Measurements from ENCODE around the gene ZCCHC24.
A peak's percentile ranks its signal among the peaks of the same experiment; 100 is the strongest.

The ZCCHC24 gene

DNA sequence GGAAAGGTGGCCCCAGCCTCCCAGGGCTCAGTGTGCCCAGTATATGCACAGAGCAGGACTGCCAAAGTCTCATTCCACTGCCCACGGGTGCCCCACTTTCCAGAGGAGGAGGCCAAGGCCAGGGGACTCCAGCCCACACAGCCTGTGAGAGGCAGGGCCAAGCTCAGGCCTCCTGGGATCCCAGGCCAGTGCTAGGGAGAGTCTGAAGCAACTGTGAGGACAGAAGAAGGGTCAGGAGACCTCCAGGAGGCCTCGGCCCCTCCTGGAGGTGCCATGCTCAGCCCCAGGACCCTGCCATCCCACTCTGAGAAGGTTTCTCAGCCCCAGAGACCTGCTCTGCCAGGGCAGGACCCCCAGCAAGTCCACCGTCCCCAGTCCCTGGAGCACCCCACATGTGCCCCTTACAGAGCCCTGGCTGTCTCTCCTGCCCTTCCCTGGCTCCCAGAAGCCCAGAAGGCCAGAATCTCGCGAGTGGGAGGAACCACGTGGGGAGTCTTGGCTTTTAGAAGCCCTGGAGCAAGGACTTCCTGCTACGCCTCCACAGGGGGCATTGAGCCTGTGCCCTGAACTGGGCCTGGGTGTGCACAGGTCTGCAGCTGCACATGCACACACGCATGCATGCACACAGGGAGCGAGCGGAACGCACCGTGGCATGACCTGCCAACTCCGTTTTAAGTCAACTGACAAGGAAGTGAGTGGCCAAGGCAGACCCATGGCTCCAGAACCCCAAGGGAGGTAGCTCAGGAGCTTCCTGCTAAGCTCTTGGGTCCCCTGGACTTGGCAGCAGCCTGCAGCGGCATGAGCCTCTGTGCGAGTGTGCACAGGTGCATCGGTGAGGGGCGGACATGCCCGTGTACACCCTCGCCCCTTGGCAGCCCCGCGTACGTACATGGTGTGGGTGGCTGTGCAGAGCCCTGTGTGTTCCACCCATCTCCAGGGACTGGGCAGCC, 33.6 kb downstream of the ZCCHC24 start:
- CTCF ChIA-PET: no interaction called here
- Mint-ChIP-seq H3K9me3 (no peaks in the 10 kb centered on the region), H3K4me1 (peaks cover 2% of the 10 kb centered on the region), H3K27ac (no peak overlapping the region), H3K4me3 (no peak overlapping the region), H3K27me3 (peaks cover 20% of the 10 kb centered on the region), H3K36me3 (no peaks in the 10 kb centered on the region)
- DNase-seq: no peak

DNA sequence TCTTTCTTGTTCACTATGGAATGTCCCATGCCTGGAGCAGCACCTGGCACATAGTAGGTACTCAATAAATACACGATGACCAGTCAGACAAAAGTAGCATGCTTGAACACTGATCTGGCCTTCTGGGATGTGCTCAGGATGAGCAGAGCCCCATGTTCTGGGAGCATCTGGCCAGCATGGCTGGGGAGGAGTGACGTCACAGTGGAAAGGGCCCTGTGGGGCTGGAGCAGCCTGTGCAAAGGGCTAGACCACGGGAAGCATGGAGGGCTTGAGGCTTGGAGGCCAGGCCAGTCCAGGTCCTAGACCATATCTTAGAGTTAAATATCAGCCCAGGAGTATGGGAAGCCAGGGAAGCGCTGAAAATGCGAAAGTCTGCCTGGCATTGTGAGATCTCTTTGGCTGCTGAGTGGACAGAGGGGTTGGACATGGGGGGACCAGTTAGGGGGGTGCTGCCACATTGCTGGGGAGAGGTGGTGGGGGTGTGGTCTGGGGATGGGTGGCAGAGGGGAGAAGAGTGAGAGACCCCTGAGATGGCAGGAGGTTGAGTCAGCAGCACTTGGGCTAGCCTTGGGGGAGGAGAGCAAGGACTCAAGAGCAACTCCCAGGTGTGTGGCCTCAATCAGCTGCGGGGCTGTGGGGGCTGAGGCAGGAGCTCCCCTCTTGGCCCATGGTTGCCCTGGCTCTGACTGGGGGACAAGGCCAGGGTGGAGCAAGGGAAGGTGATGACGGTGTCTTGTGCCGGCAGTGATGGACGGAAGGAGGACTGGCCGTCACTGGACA, 34.9 kb downstream of the ZCCHC24 start:
- H3K4me1 Mint-ChIP-seq: peaks cover 2% of the 10 kb centered on the region
- no peak overlapping the region for H3K4me3 Mint-ChIP-seq
- peaks cover 28% of the 10 kb centered on the region for H3K27me3 Mint-ChIP-seq
- CTCF ChIA-PET: no interaction called here
- no peak for DNase-seq
- no peak overlapping the region for H3K27ac Mint-ChIP-seq
- no peaks in the 10 kb centered on the region for H3K36me3 Mint-ChIP-seq
- no peaks in the 10 kb centered on the region for H3K9me3 Mint-ChIP-seq

DNA sequence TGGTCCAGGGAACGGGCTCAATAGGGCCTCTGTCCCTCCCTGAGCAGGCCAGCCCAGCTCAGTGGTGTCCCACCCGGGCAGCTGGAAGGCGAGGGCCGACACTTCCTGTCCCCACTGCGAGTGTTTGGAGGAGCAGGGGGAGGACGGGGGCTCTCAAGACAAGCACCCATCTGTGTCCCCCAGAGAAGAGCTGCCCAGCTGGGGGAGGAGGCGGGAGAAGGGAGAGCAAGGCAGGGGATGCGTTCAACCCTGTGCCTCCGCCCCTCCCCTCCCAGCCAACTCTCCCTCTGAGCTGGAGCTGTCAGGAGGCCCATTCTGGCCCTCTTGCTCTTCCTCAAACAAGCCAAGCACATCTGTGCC, 35.7 kb downstream of the ZCCHC24 start:
- H3K36me3 Mint-ChIP-seq: no peaks in the 10 kb centered on the region
- no peak overlapping the region for H3K4me3 Mint-ChIP-seq
- H3K27me3 Mint-ChIP-seq: peaks cover 29% of the 10 kb centered on the region
- no peak for DNase-seq
- H3K9me3 Mint-ChIP-seq: no peaks in the 10 kb centered on the region
- CTCF ChIA-PET: no interaction called here
- peaks cover 2% of the 10 kb centered on the region for H3K4me1 Mint-ChIP-seq
- H3K27ac Mint-ChIP-seq: no peak overlapping the region

DNA sequence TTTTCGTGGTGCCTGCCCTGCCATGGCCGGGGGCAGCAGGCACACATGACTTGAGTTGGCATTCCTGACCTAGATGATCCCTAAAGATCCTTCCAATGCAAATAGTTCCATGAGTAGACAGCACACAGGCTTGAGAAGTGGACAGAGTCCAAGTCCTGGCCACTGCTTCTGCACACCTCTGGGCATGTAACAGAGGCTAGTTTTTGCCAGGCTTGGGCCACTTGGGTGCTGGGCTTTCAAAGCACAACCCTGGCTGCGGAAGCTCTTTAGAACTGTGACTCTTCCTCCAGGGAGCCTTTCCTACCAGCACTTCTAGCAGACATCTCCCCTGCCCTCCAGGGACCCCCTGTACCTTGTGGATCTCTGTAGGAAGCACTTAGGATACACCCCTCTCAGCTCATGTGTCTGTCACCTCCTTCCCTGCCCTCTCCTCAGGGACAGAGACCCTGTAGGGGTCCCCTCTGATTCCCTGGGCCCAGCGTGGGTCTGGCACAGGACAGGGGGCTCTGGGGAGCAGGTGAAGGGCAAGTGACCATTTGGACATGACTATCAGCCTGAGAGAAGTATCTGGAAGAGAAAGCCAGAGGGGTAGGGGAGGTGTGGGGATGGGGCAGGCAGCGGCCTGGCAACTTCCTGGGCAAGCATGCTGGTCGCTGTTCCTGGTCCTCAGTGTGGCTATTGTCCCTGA, 36.2 kb downstream of the ZCCHC24 start:
- peak overlapping the region; percentile 45 for H3K27ac Mint-ChIP-seq
- CTCF ChIA-PET: no interaction called here
- peaks cover 33% of the 10 kb centered on the region for H3K27me3 Mint-ChIP-seq
- H3K4me3 Mint-ChIP-seq: no peak overlapping the region
- H3K36me3 Mint-ChIP-seq: no peaks in the 10 kb centered on the region
- no peaks in the 10 kb centered on the region for H3K9me3 Mint-ChIP-seq
- peaks cover 2% of the 10 kb centered on the region for H3K4me1 Mint-ChIP-seq
- DNase-seq: no peak

DNA sequence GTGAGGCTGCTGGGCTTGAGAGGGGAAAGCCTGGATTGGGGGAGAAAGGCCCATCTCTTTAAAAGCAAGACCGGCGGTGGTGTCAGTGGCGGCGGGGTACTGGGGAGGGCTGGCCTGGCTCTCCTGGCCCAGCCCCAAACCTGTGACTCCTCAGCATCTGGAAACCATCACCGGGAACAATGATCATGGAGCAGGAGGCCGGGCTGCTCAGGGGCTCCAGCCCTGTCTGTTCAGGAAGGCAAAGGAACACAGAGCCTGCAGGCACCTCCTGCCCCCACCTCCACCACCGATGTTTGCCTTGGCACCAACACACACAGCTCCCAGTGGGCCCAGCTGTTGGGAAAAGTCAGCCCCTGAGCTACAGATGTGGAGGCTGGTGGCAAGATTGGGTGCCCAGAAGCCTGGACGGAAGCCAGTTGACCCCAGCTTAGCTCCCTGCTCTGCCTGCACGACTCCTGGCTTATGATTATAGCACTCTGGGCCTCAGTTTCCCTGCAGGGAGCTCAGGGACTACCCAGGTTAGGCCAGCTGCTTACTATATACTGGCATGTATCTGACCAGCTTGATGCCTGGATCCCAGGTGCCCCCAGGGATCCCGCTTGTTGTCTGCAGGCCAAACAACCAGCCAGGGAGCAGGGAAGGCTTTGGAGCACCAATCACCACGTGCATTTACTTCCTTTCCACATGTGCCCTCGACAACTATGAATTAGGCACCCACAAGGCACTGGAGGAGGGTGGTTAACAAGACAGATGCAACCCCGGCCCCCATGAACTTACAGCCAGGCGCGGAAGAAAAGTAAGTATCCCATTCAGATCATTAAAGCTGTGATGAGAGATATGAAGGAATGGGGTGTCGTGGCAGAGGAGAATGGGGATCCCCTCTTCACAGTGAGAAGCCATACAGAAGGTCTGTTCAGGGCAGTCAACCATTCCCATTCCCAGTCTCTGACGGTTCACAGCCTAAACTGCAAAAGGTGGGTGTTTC, 37.3 kb downstream of the ZCCHC24 start:
- Mint-ChIP-seq H3K9me3 (no peaks in the 10 kb centered on the region), H3K4me1 (peaks cover under 1% of the 10 kb centered on the region), H3K27ac (no peak overlapping the region), H3K4me3 (no peak overlapping the region), H3K36me3 (no peaks in the 10 kb centered on the region), H3K27me3 (peaks cover 43% of the 10 kb centered on the region)
- CTCF ChIA-PET: interaction anchor here (1.0 kb wide), 1 partner anchor 36 kb away, joined by 3 read pairs; no protein-coding TSS in a partner anchor
- no peak for DNase-seq

DNA sequence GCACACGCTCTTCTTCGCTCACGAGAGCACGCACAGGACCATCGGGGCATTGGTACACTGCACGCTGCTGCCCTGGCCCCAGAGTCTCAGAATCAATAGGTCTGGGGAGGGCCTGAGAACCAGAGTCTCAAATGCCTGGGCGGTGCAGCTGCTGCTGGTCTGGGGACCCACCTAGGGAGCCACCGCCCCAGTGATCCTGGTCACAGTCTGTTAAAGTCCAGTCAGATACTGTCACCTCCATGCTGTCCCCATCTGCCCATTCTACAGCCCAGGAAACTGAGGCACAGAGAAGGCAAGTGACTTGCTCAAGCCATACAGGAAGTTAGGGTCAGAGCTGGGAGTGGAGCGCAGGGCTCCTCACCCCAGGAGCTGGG, 38.0 kb downstream of the ZCCHC24 start:
- DNase-seq: no peak
- Mint-ChIP-seq H3K4me1 (no peaks in the 10 kb centered on the region), H3K27ac (no peak overlapping the region), H3K4me3 (no peak overlapping the region), H3K36me3 (no peaks in the 10 kb centered on the region), H3K27me3 (peaks cover 47% of the 10 kb centered on the region), H3K9me3 (no peaks in the 10 kb centered on the region)
- CTCF ChIA-PET: interaction anchor here (1.0 kb wide), 1 partner anchor 35 kb away, joined by 3 read pairs; no protein-coding TSS in a partner anchor

DNA sequence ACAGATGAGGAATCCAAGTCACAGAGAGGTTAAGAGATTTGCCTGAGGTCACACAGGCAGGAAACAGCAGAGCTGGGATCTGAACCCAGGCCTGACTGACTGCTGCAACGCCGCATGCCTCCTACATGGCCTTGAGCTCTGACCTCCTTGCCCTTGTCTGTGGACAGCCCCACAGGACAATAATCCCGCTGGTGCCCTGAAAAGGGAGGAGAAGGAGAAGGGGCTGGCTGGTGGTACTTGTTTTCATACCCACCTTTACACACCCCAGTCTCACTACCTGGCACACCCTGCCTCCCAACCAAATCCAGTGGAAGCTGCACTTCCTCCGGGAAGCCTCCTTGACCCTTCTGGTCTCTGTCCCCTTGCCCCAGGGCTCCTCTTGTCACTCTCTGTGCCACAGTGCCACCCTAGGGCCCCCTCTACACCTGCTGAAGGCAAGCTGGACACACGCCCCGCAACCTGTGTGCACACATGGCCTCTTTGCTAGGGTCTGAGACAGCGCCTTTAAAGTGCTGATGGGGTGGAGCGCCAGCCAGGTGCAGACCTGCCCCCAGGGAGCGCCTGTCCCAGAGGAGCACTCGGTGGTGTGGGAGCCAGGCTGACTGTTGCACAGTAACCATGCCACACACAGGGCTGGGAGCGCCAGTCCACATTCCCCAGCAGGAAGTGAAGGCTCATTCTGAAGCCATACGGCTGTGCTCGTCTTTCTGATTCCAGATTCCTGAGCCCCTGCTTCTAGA, 38.6 kb downstream of the ZCCHC24 start:
- no peaks in the 10 kb centered on the region for H3K4me1 Mint-ChIP-seq
- CTCF ChIA-PET: interaction anchor here (1.5 kb wide), 1 partner anchor 60 kb away, joined by 6 read pairs; no protein-coding TSS in a partner anchor
- H3K9me3 Mint-ChIP-seq: no peaks in the 10 kb centered on the region
- no peak overlapping the region for H3K27ac Mint-ChIP-seq
- no peaks in the 10 kb centered on the region for H3K36me3 Mint-ChIP-seq
- no peak for DNase-seq
- H3K4me3 Mint-ChIP-seq: no peak overlapping the region
- H3K27me3 Mint-ChIP-seq: peaks cover 47% of the 10 kb centered on the region

DNA sequence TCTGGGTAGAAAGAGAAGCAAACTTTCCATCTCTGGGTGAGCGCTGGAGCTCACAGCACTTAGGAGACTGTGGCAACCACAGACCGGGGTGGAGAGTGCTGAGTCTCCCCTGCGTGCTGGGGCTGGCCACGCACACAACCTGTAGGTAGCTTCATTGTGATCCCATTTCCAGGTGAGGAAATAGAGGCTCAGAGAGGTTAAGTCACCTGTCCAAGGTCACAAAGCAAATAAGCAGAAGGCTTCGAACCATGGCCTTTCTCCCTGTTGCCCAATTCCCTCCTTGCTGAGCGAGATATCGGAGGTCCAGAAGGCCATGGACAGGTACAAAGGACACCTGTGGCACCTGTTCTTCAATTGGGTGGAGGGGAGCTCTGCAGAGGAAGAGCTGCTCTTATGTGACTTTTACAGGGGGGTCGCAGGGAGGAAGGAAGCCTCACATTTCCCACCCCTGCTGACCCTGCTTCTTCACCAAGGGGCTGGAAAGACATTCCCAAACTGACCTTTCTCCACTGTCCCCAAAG, 39.4 kb downstream of the ZCCHC24 start:
- Mint-ChIP-seq H3K4me3 (no peak overlapping the region), H3K27me3 (peaks cover 47% of the 10 kb centered on the region), H3K27ac (no peak overlapping the region), H3K36me3 (no peaks in the 10 kb centered on the region), H3K9me3 (no peaks in the 10 kb centered on the region), H3K4me1 (no peaks in the 10 kb centered on the region)
- CTCF ChIA-PET: interaction anchor here (1.0 to 1.5 kb wide), 4 partner anchors 8 to 64 kb away, joined by 3 to 6 read pairs (median 3); no protein-coding TSS in a partner anchor
- no peak for DNase-seq

DNA sequence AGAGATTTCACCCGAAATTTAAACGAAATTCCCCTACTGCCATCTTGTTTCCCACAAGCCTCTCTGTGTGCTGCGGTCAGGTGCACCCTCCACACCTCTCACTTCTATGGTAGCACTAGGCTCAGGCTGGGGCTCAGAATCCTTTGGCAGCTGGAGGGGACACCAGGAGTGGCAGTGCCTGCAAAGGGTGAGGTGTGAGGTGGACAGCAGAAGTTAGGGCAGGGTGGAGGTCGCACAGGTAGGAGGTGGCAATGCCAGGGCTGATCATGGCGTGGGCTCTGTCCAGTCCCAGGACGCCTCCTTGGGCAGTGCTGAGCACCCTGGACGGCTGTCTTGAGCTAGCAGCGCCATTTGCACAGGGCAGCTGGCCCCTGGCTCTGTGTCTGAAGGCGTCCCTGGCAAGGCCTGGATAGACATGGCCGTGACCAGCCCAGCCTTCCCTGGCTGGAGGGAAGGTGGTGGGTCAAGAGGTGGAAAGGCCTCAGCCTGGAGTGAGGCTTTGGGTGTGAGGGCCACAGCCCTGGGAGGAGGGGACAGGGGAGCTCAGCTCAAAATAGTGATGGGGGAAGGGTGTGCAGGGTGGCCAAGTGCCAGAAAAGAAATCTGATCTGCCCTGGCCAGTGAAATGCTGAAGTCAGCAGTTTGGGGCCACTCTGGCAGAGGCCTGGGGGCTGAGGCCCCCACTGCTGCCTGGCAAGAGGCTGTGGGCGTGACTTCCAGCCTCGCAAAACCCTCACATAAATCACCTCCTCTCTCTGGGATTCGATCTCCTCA, 40.0 kb downstream of the ZCCHC24 start:
- Mint-ChIP-seq H3K4me1 (no peaks in the 10 kb centered on the region), H3K27me3 (peaks cover 47% of the 10 kb centered on the region), H3K4me3 (no peak overlapping the region), H3K9me3 (no peaks in the 10 kb centered on the region), H3K36me3 (no peaks in the 10 kb centered on the region), H3K27ac (no peak overlapping the region)
- CTCF ChIA-PET: interaction anchor here (0.7 to 1.5 kb wide), 7 partner anchors 8 to 64 kb away, joined by 3 to 6 read pairs (median 3); no protein-coding TSS in a partner anchor
- DNase-seq: no peak

DNA sequence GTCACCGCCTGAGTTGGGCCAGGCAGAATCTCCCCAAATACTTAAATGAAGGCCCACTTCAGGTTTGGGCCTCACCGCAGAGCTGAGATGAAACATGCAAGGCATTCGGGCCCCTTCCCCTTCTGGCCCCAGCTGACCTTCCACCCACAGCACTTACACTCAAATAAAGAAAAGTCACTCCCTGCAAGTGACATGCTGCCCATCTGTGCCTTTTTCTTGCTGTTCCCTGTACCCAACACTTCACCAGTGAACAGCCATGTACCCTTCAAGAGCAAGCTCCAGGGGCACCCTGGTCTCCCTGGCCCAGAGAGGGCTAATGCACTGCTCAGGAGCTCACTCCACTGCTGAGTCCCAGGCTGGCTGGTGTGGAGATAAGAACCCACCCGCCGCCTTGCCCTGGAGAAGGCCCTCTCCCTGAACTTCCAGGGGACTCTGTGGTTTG, 40.7 kb downstream of the ZCCHC24 start:
- no peak for DNase-seq
- H3K4me1 Mint-ChIP-seq: no peaks in the 10 kb centered on the region
- CTCF ChIA-PET: interaction anchor here (0.6 to 1.5 kb wide), 7 partner anchors 9 to 1207 kb away, joined by 3 read pairs; no protein-coding TSS in a partner anchor
- peaks cover 48% of the 10 kb centered on the region for H3K27me3 Mint-ChIP-seq
- H3K4me3 Mint-ChIP-seq: no peak overlapping the region
- H3K27ac Mint-ChIP-seq: no peak overlapping the region
- no peaks in the 10 kb centered on the region for H3K36me3 Mint-ChIP-seq
- no peaks in the 10 kb centered on the region for H3K9me3 Mint-ChIP-seq

DNA sequence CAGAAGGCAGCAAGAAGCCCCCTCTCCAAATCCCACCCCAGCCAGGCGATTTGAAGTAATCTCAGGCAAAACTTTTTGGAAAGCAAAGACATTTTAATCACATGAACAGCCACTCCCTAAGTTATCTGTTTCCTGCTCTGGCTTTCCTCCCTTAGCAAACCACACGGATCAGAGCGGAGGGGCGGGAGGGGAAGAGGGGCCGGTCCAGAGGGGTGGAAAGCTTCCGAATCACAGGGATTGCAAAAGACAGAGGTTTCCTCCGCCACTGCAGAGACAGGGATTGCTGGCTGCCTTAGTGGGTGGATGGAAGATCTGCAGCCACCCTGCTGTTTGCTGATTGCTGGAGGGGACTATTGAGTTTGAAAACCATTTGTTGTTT, 41.2 kb downstream of the ZCCHC24 start:
- DNase-seq: no peak
- CTCF ChIA-PET: interaction anchor here (0.6 kb wide), 1 partner anchor 1207 kb away, joined by 3 read pairs; no protein-coding TSS in a partner anchor
- H3K27ac Mint-ChIP-seq: no peak overlapping the region
- H3K4me1 Mint-ChIP-seq: no peaks in the 10 kb centered on the region
- H3K36me3 Mint-ChIP-seq: no peaks in the 10 kb centered on the region
- H3K4me3 Mint-ChIP-seq: no peak overlapping the region
- peaks cover 48% of the 10 kb centered on the region for H3K27me3 Mint-ChIP-seq
- H3K9me3 Mint-ChIP-seq: no peaks in the 10 kb centered on the region

Measured in activated naive CD4-positive, alpha-beta T cell treated with anti-CD3 and anti-CD28 coated beads, Interleukin-2, amount 10 ng/mL, durations not matched to agents 7 days and 5 days (primary cell).